Measurements from ENCODE around the gene MRPL30.

DNA sequence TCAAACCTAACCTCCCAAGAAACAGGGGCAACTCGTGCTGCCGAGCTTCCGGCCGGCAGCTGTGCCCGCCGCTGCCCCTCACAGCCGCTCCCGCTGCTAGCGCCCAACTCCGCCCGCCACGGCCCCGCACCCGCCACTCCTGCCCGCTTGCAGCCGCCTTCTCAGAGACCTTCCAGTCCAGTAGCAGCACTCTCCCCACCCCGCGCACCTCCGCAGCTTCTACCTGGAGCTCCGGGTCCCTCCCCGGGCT lies 40.2 kb upstream of the MRPL30 start:
- TF ChIP-seq POLR2AphosphoS5 (IDR thresholded peaks at IDR 0.05; ENCODE audit: low read depth, low read length): no peak
- TF ChIP-seq, protein P1, sequence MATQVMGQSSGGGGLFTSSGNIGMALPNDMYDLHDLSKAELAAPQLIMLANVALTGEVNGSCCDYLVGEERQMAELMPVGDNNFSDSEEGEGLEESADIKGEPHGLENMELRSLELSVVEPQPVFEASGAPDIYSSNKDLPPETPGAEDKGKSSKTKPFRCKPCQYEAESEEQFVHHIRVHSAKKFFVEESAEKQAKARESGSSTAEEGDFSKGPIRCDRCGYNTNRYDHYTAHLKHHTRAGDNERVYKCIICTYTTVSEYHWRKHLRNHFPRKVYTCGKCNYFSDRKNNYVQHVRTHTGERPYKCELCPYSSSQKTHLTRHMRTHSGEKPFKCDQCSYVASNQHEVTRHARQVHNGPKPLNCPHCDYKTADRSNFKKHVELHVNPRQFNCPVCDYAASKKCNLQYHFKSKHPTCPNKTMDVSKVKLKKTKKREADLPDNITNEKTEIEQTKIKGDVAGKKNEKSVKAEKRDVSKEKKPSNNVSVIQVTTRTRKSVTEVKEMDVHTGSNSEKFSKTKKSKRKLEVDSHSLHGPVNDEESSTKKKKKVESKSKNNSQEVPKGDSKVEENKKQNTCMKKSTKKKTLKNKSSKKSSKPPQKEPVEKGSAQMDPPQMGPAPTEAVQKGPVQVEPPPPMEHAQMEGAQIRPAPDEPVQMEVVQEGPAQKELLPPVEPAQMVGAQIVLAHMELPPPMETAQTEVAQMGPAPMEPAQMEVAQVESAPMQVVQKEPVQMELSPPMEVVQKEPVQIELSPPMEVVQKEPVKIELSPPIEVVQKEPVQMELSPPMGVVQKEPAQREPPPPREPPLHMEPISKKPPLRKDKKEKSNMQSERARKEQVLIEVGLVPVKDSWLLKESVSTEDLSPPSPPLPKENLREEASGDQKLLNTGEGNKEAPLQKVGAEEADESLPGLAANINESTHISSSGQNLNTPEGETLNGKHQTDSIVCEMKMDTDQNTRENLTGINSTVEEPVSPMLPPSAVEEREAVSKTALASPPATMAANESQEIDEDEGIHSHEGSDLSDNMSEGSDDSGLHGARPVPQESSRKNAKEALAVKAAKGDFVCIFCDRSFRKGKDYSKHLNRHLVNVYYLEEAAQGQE (IDR thresholded peaks at IDR 0.05; ENCODE audit: insufficient read depth in 1 of 2, low read depth in 2 of 2, low read length in 2 of 2): no peak
- TF ChIP-seq SIN3A (IDR thresholded peaks at IDR 0.05; ENCODE audit: borderline replicate concordance, insufficient read depth, low read length): no peak
- no peak for TF ChIP-seq TAF1 (IDR thresholded peaks at IDR 0.05; ENCODE audit: borderline replicate concordance, insufficient read depth, low read length)
- no peak for TF ChIP-seq FOXP2 (optimal IDR thresholded peaks at IDR 0.05; ENCODE audit: borderline replicate concordance, extremely low read depth, extremely low read length, insufficient read depth)

All from PFSK-1 (cell line).